ENCODE data around the gene CNOT9. TPM values are rescaled to one million over a fixed set of nuclear protein-coding genes. Genes with fewer than 3 reads are reported as not detected.

Gene CNOT9
- total and polyA plus RNA-seq, 10 of the 15 experiments (the other 5 are each of a cell fraction or from before 2014, with no cell fraction given), result 51.0 to 172 (median 98.2) TPM

DNA sequence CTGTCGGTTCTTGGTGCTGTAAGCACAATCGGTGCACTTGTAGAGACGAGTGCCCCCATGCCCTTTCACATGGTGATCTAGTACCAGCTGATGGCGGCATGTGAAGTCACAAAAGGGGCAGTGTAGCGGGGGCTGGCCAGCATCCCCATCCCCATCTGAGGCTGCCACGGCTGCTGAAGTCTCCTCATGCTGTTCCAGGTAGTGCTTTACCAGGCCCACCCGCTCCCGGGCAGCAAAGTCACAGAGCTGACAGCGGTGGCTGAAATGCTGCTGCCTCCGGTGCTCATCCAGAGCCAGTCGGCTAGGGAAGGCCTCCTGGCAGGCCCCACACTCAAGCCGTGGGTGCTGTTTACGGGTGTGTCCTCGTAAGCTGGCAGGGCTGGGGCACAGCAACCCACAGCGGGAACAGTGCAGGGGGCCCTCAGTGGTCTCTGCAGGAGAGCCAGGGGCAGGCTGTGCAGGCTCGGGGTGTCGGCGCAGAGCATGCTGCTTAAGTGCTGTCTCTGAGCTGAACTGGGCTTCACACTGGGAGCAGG, 73.5 kb downstream of the CNOT9 start:
- Histone ChIP-seq H3K79me2 (ENCODE audit: control insufficient read depth, insufficient read depth, low read length) (no peaks in the 10 kb centered on the region), H4K20me1 (ENCODE audit: control insufficient read depth, insufficient read depth) (no peaks in the 10 kb centered on the region), H2AFZ (ENCODE audit: control insufficient read depth, low read depth, low read length) (no peak overlapping the region), H3K4me2 (ENCODE audit: control insufficient read depth, insufficient read depth) (no peak overlapping the region), H3K27ac (ENCODE audit: control insufficient read depth, insufficient read depth) (no peak overlapping the region), H3K36me3 (ENCODE audit: control insufficient read depth in 2 of 2, insufficient read depth in 2 of 2, low read length in 1 of 2) (peaks cover 27 to 34% of the 10 kb centered on the region in 2 experiments), H3K9ac (ENCODE audit: control insufficient read depth, insufficient read depth, low read length) (no peak overlapping the region), H3K4me3 (no peak overlapping the region), H3K9me3 (replicated peaks; ENCODE audit: control insufficient read depth, insufficient read depth, low read length) (no peaks in the 10 kb centered on the region), H3K4me1 (ENCODE audit: control insufficient read depth, insufficient read depth, low read length) (no peaks in the 10 kb centered on the region), H3K27me3 (replicated peaks in 1 of 2; ENCODE audit: control insufficient read depth in 2 of 2, insufficient read depth in 2 of 2, low read length in 1 of 2) (no peaks in the 10 kb centered on the region)
- in situ Hi-C loops (cut with MboI), result no loop called here
- no peak for FAIRE-seq
- WGBS (ENCODE audit: insufficient coverage, insufficient replicate concordance, low lambda C conversion rate, missing lambda C conversion rate), result 92% methylated on average over 18 of the region's 18 CpGs
- DNase-seq (ENCODE audit: low read depth, low spot score), result no peak
- intact Hi-C loops (cut with micrococcal nuclease; ENCODE audit: unreplicated experiment), result no loop called here
- POLR2A ChIA-PET, result no interaction called here
- RAD21 ChIA-PET (ENCODE audit: unreplicated experiment), result no interaction called here
- no peak for TF ChIP-seq FOS (IDR thresholded peaks at IDR 0.05; ENCODE audit: borderline replicate concordance, extremely low read depth, insufficient read length)
- no peak for TF ChIP-seq EGR1 (IDR thresholded peaks at IDR 0.05; ENCODE audit: borderline replicate concordance in 1 of 2, low read depth in 2 of 2, low read length in 2 of 2)
- peak; percentile 45 for TF ChIP-seq POLR2A (IDR thresholded peaks at IDR 0.05; ENCODE audit: low read depth, low read length)
- TF ChIP-seq TCF12 (IDR thresholded peaks at IDR 0.05; ENCODE audit: low read depth, low read length), result no peak
- TF ChIP-seq ZNF592 (IDR thresholded peaks at IDR 0.05), result no peak
- no TSS peak for BruUV-seq (replicated peaks)
- CTCF ChIA-PET, result no interaction called here
- SMC1A ChIA-PET (ENCODE audit: uncharacterized antibody, unreplicated experiment), result no interaction called here
- ATAC-seq, result no peak

All from GM12878 (cell line).